ENCODE measurements around the gene HIC2. TPM values are rescaled to one million over a fixed set of nuclear protein-coding genes. Genes with fewer than 3 reads are reported as not detected.
"Not testable (repeated sequence)": the region's sequence is repeated elsewhere in the genome, so short reads cannot be mapped to it uniquely, and the experiment has no call there.

HIC2 gene
- total RNA-seq, 1 donor from 2014 or later = 23.5 TPM

GRCh38 chr22:21440676-21441075 is 23.5 kb downstream of the HIC2 start:
- H3K4me3 Mint-ChIP-seq (ENCODE audit: unreplicated experiment); H3K36me3 Mint-ChIP-seq (ENCODE audit: low read depth, unreplicated experiment); H3K27me3 Mint-ChIP-seq (ENCODE audit: unreplicated experiment); DNase-seq (ENCODE audit: low spot score); H3K4me1 Mint-ChIP-seq (ENCODE audit: unreplicated experiment); H3K9me3 Mint-ChIP-seq (ENCODE audit: unreplicated experiment); H3K27ac Mint-ChIP-seq (ENCODE audit: unreplicated experiment): not testable (repeated sequence)

GRCh38 chr22:21441170-21441569 is 24.0 kb downstream of the HIC2 start:
- DNase-seq (ENCODE audit: low spot score) = peak; percentile 1
- not testable (repeated sequence) for H3K27ac Mint-ChIP-seq (ENCODE audit: unreplicated experiment)

GRCh38 chr22:21442123-21442522 is 25.0 kb downstream of the HIC2 start:
- not testable (repeated sequence) for H3K36me3 Mint-ChIP-seq (ENCODE audit: low read depth, unreplicated experiment); H3K4me3 Mint-ChIP-seq (ENCODE audit: unreplicated experiment); DNase-seq (ENCODE audit: low spot score); H3K27ac Mint-ChIP-seq (ENCODE audit: unreplicated experiment); H3K9me3 Mint-ChIP-seq (ENCODE audit: unreplicated experiment); H3K4me1 Mint-ChIP-seq (ENCODE audit: unreplicated experiment); H3K27me3 Mint-ChIP-seq (ENCODE audit: unreplicated experiment)

More at GRCh38 chr22:21441170-21441569, 24.0 kb downstream of the HIC2 start:
- H3K9me3 Mint-ChIP-seq (ENCODE audit: unreplicated experiment); H3K4me3 Mint-ChIP-seq (ENCODE audit: unreplicated experiment); H3K4me1 Mint-ChIP-seq (ENCODE audit: unreplicated experiment); H3K36me3 Mint-ChIP-seq (ENCODE audit: low read depth, unreplicated experiment); H3K27me3 Mint-ChIP-seq (ENCODE audit: unreplicated experiment): not testable (repeated sequence)

GRCh38 chr22:21442646-21443045 is 25.5 kb downstream of the HIC2 start:
- H3K9me3 Mint-ChIP-seq (ENCODE audit: unreplicated experiment); H3K4me3 Mint-ChIP-seq (ENCODE audit: unreplicated experiment); H3K4me1 Mint-ChIP-seq (ENCODE audit: unreplicated experiment); H3K36me3 Mint-ChIP-seq (ENCODE audit: low read depth, unreplicated experiment); H3K27ac Mint-ChIP-seq (ENCODE audit: unreplicated experiment); H3K27me3 Mint-ChIP-seq (ENCODE audit: unreplicated experiment): not testable (repeated sequence)
- peak; percentile 3 for DNase-seq (ENCODE audit: low spot score)

- Mint-ChIP-seq H3K9me3 (ENCODE audit: unreplicated experiment) (no peaks in the 10 kb centered on the region), H3K4me1 (ENCODE audit: unreplicated experiment) (no peaks in the 10 kb centered on the region), H3K27ac (ENCODE audit: unreplicated experiment) (no peak overlapping the region), H3K36me3 (ENCODE audit: low read depth, unreplicated experiment) (peaks cover 4% of the 10 kb centered on the region), H3K27me3 (ENCODE audit: unreplicated experiment) (no peaks in the 10 kb centered on the region), H3K4me3 (ENCODE audit: unreplicated experiment) (no peak overlapping the region)
- DNase-seq (ENCODE audit: low spot score) = peak; percentile 1
- no peak for TF ChIP-seq CTCF (IDR thresholded peaks at IDR 0.05; ENCODE audit: unreplicated experiment)
Observed at GRCh38 chr22:21443057-21443734, 26.0 kb downstream of the HIC2 start.

- no peaks in the 10 kb centered on the region for H3K9me3 Mint-ChIP-seq (ENCODE audit: unreplicated experiment)
- no peaks in the 10 kb centered on the region for H3K27me3 Mint-ChIP-seq (ENCODE audit: unreplicated experiment)
- peaks cover 4% of the 10 kb centered on the region for H3K36me3 Mint-ChIP-seq (ENCODE audit: low read depth, unreplicated experiment)
- H3K27ac Mint-ChIP-seq (ENCODE audit: unreplicated experiment) = no peak overlapping the region
- no peak for TF ChIP-seq CTCF (IDR thresholded peaks at IDR 0.05; ENCODE audit: unreplicated experiment)
- peak; percentile 1 for DNase-seq (ENCODE audit: low spot score)
- no peaks in the 10 kb centered on the region for H3K4me1 Mint-ChIP-seq (ENCODE audit: unreplicated experiment)
- no peak overlapping the region for H3K4me3 Mint-ChIP-seq (ENCODE audit: unreplicated experiment)
Observed at GRCh38 chr22:21443735-21444421, 26.7 kb downstream of the HIC2 start.

All from endothelial cell (in vitro differentiated cells).